GM23338 (cell line): ENCODE results near the gene TAF11L11. TPM values are rescaled to one million over a fixed set of nuclear protein-coding genes. Genes with fewer than 3 reads are reported as not detected.

Experiments used
- polyA plus RNA-seq: library from polyadenylated mRNA; unstranded; fragments of >200 nt; fragmentation: Nextera tagmentation; extraction: Ambion mirVana; gene quantifications from 2 replicates; pipeline ENCODE4 v1.2.1, GENCODE V29; 2016
- small RNA-seq: library from RNA; depleted of rRNA; stranded (forward); fragments of <200 nt; gene quantifications from one replicate; pipeline ENCODE3, GENCODE V24; 2014; ENCODE audit warnings: low replicate concordance
- total RNA-seq: library from RNA; depleted of rRNA; stranded (reverse); fragments of >200 nt; shearing (Covaris generic); gene quantifications from 2 replicates; pipeline ENCODE4 v1.2.3, GENCODE V29; 2014; rRNA removed

The TAF11L11 gene
- total and polyA plus RNA-seq, 2 experiments from 2014 or later, result 0.21 TPM; not detected in 1

Small RNAs within 50 kb of the gene (small RNA-seq; reads per million reads assigned to genes)
- gene AC233724.1, result not detected
- gene AC233724.2, result not detected
- gene AC233724.3, result not detected
- not detected for gene AC233724.4
- gene AC233724.6, result not detected
- gene AC233724.7, result not detected

Other genes with a start within 250 kb of the TAF11L11 start
- gene TAF11L2, start 106.0 kb upstream of the TAF11L11 start, total RNA-seq, result not detected in 2 replicates
- gene TAF11L2, start 106.0 kb upstream of the TAF11L11 start, polyA plus RNA-seq, result not detected in 2 replicates
- not detected in 2 replicates for gene TAF11L3, start 85.8 kb upstream of the TAF11L11 start, total RNA-seq
- gene TAF11L3, start 85.8 kb upstream of the TAF11L11 start, polyA plus RNA-seq, result not detected in 2 replicates
- gene TAF11L4, start 82.4 kb upstream of the TAF11L11 start, total RNA-seq, result not detected in 2 replicates
- gene TAF11L4, start 82.4 kb upstream of the TAF11L11 start, polyA plus RNA-seq, result not detected in 2 replicates
- not detected in 2 replicates for gene TAF11L5, start 78.9 kb upstream of the TAF11L11 start, total RNA-seq
- gene TAF11L5, start 78.9 kb upstream of the TAF11L11 start, polyA plus RNA-seq, result not detected in 2 replicates
- gene TAF11L6, start 75.5 kb upstream of the TAF11L11 start, total RNA-seq, result not detected in 2 replicates
- gene TAF11L6, start 75.5 kb upstream of the TAF11L11 start, polyA plus RNA-seq, result not detected in 2 replicates
- not detected in 2 replicates for gene TAF11L7, start 18.4 kb upstream of the TAF11L11 start, total RNA-seq
- not detected in 2 replicates for gene TAF11L7, start 18.4 kb upstream of the TAF11L11 start, polyA plus RNA-seq
- gene TAF11L8, start 13.2 kb upstream of the TAF11L11 start, total RNA-seq, result not detected in 2 replicates
- not detected in 2 replicates for gene TAF11L8, start 13.2 kb upstream of the TAF11L11 start, polyA plus RNA-seq
- gene TAF11L9, start 9.8 kb upstream of the TAF11L11 start, total RNA-seq, result not detected in 2 replicates
- not detected in 2 replicates for gene TAF11L9, start 9.8 kb upstream of the TAF11L11 start, polyA plus RNA-seq
- gene TAF11L10, start 6.4 kb upstream of the TAF11L11 start, total RNA-seq, result not detected in 2 replicates
- not detected in 2 replicates for gene TAF11L10, start 6.4 kb upstream of the TAF11L11 start, polyA plus RNA-seq
- not detected in 2 replicates for gene TAF11L12, start 6.2 kb downstream of the TAF11L11 start, total RNA-seq
- not detected in 2 replicates for gene TAF11L12, start 6.2 kb downstream of the TAF11L11 start, polyA plus RNA-seq
- not detected in 2 replicates for gene TAF11L13, start 27.9 kb downstream of the TAF11L11 start, total RNA-seq
- gene TAF11L13, start 27.9 kb downstream of the TAF11L11 start, polyA plus RNA-seq, result not detected in 2 replicates
- gene TAF11L14, start 30.3 kb downstream of the TAF11L11 start, total RNA-seq, result not detected in 2 replicates
- not detected in 2 replicates for gene TAF11L14, start 30.3 kb downstream of the TAF11L11 start, polyA plus RNA-seq